ENCODE data around the gene FSIP1.

DNA sequence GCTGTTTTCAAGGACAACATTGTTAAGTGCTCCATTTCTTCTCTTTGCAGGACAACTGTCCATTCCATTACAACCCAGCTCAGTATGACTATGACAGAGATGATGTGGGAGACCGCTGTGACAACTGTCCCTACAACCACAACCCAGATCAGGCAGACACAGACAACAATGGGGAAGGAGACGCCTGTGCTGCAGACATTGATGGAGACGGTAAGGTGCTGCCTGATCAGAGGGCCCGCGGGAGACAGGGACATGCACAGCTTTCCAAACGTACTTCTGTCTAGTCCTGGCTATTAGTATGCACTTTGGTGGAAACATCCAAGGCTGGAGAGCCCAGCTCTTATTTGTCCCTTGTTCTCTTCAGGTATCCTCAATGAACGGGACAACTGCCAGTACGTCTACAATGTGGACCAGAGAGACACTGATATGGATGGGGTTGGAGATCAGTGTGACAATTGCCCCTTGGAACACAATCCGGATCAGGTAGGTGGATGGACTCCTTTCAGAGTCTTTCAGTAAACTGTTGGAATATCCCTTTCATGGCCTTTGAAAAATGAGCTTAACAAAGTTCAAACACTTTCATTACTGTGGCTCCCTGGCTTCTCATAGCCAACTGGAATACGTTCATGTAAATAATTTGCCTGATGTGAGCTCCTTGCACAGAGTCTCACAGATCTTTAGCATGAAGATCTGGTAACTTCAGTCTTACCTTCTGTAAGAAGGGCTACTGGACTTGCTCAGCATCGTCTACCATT is 191.3 kb downstream of the FSIP1 start:
- TF ChIP-seq KDM1A (IDR thresholded peaks at IDR 0.05; ENCODE audit: low read depth) (no peak), RCOR1 (IDR thresholded peaks at IDR 0.05; ENCODE audit: low read depth, low read length) (no peak), TP53 (CRISPR knock-in tag; IDR thresholded peaks at IDR 0.05) (no peak), MYC (IDR thresholded peaks at IDR 0.05; ENCODE audit: borderline replicate concordance, low read length) (no peak), POLR2A (IDR thresholded peaks at IDR 0.05; ENCODE audit: low read length) (no peak)
- TF ChIP-seq, protein P1, sequence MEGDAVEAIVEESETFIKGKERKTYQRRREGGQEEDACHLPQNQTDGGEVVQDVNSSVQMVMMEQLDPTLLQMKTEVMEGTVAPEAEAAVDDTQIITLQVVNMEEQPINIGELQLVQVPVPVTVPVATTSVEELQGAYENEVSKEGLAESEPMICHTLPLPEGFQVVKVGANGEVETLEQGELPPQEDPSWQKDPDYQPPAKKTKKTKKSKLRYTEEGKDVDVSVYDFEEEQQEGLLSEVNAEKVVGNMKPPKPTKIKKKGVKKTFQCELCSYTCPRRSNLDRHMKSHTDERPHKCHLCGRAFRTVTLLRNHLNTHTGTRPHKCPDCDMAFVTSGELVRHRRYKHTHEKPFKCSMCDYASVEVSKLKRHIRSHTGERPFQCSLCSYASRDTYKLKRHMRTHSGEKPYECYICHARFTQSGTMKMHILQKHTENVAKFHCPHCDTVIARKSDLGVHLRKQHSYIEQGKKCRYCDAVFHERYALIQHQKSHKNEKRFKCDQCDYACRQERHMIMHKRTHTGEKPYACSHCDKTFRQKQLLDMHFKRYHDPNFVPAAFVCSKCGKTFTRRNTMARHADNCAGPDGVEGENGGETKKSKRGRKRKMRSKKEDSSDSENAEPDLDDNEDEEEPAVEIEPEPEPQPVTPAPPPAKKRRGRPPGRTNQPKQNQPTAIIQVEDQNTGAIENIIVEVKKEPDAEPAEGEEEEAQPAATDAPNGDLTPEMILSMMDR (IDR thresholded peaks at IDR 0.05): no peak
- TF ChIP-seq, protein P2, sequence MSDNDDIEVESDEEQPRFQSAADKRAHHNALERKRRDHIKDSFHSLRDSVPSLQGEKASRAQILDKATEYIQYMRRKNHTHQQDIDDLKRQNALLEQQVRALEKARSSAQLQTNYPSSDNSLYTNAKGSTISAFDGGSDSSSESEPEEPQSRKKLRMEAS (IDR thresholded peaks at IDR 0.05): no peak
